OCI-LY1 (cell line): ENCODE results near the gene FAM50B.

ENCODE experiments used
- H2AFZ ChIP-seq: fragments of 200-600 bp; sonication (generic), shearing (Covaris generic); 2 replicates; pipeline ENCODE4 v1.6.0; 2014; ENCODE audit warnings: antibody characterized with exemption, mild to moderate bottlenecking, low read length
- H3F3A ChIP-seq: fragments of 200-600 bp; sonication (generic), shearing (Covaris generic); 2 replicates; pipeline ENCODE4 v1.6.0; 2014; ENCODE audit warnings: mild to moderate bottlenecking, antibody characterized with exemption, low read length, moderate library complexity; ENCODE audit not compliant: insufficient read depth
- H3K27ac ChIP-seq: fragments of 200-600 bp; sonication (generic); 2 replicates; pipeline ENCODE4 v1.5.1; 2014; ENCODE audit warnings: low read length, mixed run types, mild to moderate bottlenecking, low read depth; ENCODE audit not compliant: poor library complexity, severe bottlenecking
- H3K27me3 ChIP-seq: fragments of 200-600 bp; sonication (generic); 2 replicates; pipeline ENCODE4 v1.6.0; 2014; ENCODE audit warnings: antibody characterized with exemption, mild to moderate bottlenecking, low read length, moderate library complexity; ENCODE audit not compliant: insufficient read depth
- H3K36me3 ChIP-seq: fragments of 200-600 bp; sonication (generic); 2 replicates; pipeline ENCODE4 v1.6.1; 2014; ENCODE audit warnings: mild to moderate bottlenecking, antibody characterized with exemption, low read length, moderate library complexity, mixed read lengths; ENCODE audit not compliant: insufficient read depth
- H3K4me1 ChIP-seq: fragments of 200-600 bp; sonication (generic); 2 replicates; pipeline ENCODE4 v1.5.1; 2014; ENCODE audit warnings: mild to moderate bottlenecking, low read length, moderate library complexity; ENCODE audit not compliant: insufficient read depth, severe bottlenecking
- H3K4me2 ChIP-seq: fragments of 200-600 bp; sonication (generic), shearing (Covaris generic); 2 replicates; pipeline ENCODE4 v1.6.1; 2014; ENCODE audit warnings: low read length
- H3K4me3 ChIP-seq: fragments of 200-600 bp; sonication (generic); 2 replicates; pipeline ENCODE4 v1.5.1; 2014; ENCODE audit warnings: low read length, low read depth, mild to moderate bottlenecking, mixed read lengths; ENCODE audit not compliant: poor library complexity, severe bottlenecking
- H3K79me2 ChIP-seq: fragments of 200-600 bp; shearing (Covaris generic); 2 replicates; pipeline ENCODE4 v1.6.1; 2016; ENCODE audit warnings: mixed run types, low read length, mixed read lengths; ENCODE audit not compliant: insufficient read depth
- H3K9ac ChIP-seq: fragments of 200-600 bp; sonication (generic), shearing (Covaris generic); 2 replicates; pipeline ENCODE4 v1.6.1; 2014; ENCODE audit warnings: mild to moderate bottlenecking, low read length, mixed read lengths
- H3K9me2 ChIP-seq: fragments of 200-600 bp; sonication (generic), shearing (Covaris generic); 2 replicates; pipeline ENCODE4 v1.6.1; 2014; ENCODE audit warnings: low read depth, mild to moderate bottlenecking, low read length, mixed read lengths
- H3K9me3 ChIP-seq: fragments of 200-600 bp; shearing (Covaris generic); 2 replicates; pipeline ENCODE4 v1.6.1; 2014; ENCODE audit warnings: low read length, mixed read lengths
- H4K20me1 ChIP-seq: fragments of 200-600 bp; sonication (generic), shearing (Covaris generic); 2 replicates; pipeline ENCODE4 v1.6.0; 2016; ENCODE audit warnings: mild to moderate bottlenecking, low read length; ENCODE audit not compliant: insufficient read depth
- EZH2 ChIP-seq: fragments of 200-600 bp; sonication (generic), shearing (Covaris generic); IDR thresholded peaks from 2 replicates; pipeline ENCODE4 v1.8.0; 2017; ENCODE audit warnings: borderline replicate concordance, mixed run types, mild to moderate bottlenecking, antibody characterized with exemption, low read length, moderate library complexity, mixed read lengths
- TF ChIP-seq, protein P1 (sequence below): fragments of 200-600 bp; sonication (generic), shearing (Covaris generic); IDR thresholded peaks from 2 replicates; pipeline ENCODE4 v1.5.1; 2017; ENCODE audit warnings: mild to moderate bottlenecking, antibody characterized with exemption, low read length, moderate library complexity, mixed read lengths

The FAM50B gene

DNA sequence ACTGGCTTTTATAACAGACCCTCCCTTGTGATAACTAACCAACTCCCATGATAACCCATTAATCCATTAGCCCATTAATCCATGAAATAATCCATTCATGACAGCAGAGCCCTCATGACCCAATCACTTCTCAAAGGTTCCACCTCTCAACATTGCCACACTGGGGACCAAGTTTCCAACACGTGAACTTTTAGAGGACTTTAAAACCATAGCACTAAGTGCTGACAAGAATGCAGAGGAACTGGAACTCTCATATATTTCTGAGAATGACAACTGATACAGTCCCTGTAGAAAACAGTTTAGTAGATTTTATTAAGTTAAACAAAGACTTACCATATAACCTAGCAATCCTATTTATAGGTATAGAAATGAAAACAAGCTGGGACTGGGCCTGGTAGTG, 11.4 kb upstream of the FAM50B start:
- Histone ChIP-seq H3K9me2 (no peaks in the 10 kb centered on the region), H2AFZ (no peak overlapping the region), H3F3A (no peaks in the 10 kb centered on the region), H3K27ac (no peak overlapping the region), H3K79me2 (no peaks in the 10 kb centered on the region), H3K4me2 (no peak overlapping the region), H4K20me1 (no peaks in the 10 kb centered on the region), H3K36me3 (no peaks in the 10 kb centered on the region), H3K9me3 (no peaks in the 10 kb centered on the region), H3K4me3 (no peak overlapping the region), H3K4me1 (no peaks in the 10 kb centered on the region), H3K27me3 (0 out of 2 replicates have a peak, but pooled peaks cover 5% of the 10 kb centered on the region), H3K9ac (no peak overlapping the region)
- no peak for TF ChIP-seq EZH2
- TF ChIP-seq, protein P1, sequence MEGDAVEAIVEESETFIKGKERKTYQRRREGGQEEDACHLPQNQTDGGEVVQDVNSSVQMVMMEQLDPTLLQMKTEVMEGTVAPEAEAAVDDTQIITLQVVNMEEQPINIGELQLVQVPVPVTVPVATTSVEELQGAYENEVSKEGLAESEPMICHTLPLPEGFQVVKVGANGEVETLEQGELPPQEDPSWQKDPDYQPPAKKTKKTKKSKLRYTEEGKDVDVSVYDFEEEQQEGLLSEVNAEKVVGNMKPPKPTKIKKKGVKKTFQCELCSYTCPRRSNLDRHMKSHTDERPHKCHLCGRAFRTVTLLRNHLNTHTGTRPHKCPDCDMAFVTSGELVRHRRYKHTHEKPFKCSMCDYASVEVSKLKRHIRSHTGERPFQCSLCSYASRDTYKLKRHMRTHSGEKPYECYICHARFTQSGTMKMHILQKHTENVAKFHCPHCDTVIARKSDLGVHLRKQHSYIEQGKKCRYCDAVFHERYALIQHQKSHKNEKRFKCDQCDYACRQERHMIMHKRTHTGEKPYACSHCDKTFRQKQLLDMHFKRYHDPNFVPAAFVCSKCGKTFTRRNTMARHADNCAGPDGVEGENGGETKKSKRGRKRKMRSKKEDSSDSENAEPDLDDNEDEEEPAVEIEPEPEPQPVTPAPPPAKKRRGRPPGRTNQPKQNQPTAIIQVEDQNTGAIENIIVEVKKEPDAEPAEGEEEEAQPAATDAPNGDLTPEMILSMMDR = no peak

DNA sequence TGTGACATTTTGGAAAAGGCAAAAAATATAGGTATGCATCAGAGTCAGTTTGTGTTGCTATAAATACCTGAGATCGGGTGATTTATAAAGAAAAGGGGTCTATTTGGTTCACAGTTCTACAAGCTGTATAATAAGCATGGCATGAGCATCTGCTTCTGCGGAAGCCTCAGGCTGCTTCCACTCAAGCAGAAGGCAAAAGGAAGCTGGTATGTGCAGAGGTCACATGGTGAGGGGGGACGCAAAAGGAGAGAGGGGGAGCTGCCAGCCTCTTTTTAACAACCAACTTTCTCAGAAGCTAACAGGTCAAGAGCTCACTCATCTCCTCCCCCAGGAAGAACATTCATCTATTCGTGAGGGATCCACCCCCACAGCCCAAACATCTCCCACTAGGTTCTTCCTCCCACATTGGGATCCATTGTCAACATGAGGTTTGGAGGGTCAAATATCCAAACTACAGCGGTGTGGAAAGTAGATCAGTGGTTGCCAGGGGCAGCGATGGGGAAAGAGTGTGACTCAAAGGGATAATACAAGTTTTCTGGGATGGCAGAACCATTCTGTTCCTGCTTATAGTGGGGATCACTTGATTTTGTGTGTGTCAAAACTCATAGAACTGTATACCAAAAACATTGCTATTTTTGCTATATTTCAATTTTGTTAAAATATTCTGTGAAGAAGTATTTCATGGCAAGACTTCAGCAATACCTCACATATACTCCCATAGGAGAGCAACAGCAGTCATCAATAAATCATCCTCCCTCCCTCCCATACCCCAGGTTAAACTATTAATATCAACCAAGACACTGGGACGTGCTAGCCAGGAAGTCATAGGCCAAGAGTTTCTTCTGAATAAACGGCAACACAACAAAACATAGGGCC, 9.9 kb upstream of the FAM50B start:
- H3K4me2 ChIP-seq = no peak overlapping the region
- no peaks in the 10 kb centered on the region for H3K36me3 ChIP-seq
- no peak overlapping the region for H3K27ac ChIP-seq
- 0 out of 2 replicates have a peak, but pooled peaks cover 5% of the 10 kb centered on the region for H3K27me3 ChIP-seq
- no peaks in the 10 kb centered on the region for H4K20me1 ChIP-seq
- H3F3A ChIP-seq = no peaks in the 10 kb centered on the region
- no peaks in the 10 kb centered on the region for H3K9me2 ChIP-seq
- TF ChIP-seq, protein P1 = no peak
- TF ChIP-seq EZH2 = no peak
- no peak overlapping the region for H3K9ac ChIP-seq
- H3K9me3 ChIP-seq = no peaks in the 10 kb centered on the region
- H3K4me3 ChIP-seq = no peak overlapping the region
- H3K4me1 ChIP-seq = no peaks in the 10 kb centered on the region
- no peaks in the 10 kb centered on the region for H3K79me2 ChIP-seq
- H2AFZ ChIP-seq = no peak overlapping the region

DNA sequence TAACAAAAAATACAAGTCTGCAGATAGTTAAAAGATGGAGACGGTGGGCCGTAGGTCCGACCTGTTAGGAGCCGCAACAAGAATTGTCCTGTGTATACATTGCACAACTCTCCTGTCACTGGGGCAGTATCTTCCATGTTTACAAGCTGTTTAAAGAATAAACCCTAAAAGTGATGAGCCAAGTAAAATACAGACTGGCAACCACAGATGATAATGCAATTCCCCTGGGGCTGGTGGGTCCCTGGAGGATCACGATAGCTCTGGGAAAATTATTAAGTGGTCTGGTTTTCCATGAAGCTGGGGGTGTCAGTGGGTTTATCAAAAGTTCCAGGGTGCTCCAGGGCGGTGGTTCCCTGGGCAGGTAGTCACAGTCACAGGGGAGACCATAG, 8.1 kb upstream of the FAM50B start:
- H3K9ac ChIP-seq = no peak overlapping the region
- H3K36me3 ChIP-seq = no peaks in the 10 kb centered on the region
- no peaks in the 10 kb centered on the region for H3K9me3 ChIP-seq
- 0 out of 2 replicates have a peak, but pooled peaks cover 5% of the 10 kb centered on the region for H3K27me3 ChIP-seq
- no peak overlapping the region for H3K27ac ChIP-seq
- H3K79me2 ChIP-seq = no peaks in the 10 kb centered on the region
- no peak overlapping the region for H2AFZ ChIP-seq
- no peaks in the 10 kb centered on the region for H3K9me2 ChIP-seq
- no peaks in the 10 kb centered on the region for H4K20me1 ChIP-seq
- no peaks in the 10 kb centered on the region for H3F3A ChIP-seq
- no peaks in the 10 kb centered on the region for H3K4me1 ChIP-seq
- H3K4me2 ChIP-seq = no peak overlapping the region
- TF ChIP-seq EZH2 = no peak
- TF ChIP-seq, protein P1 = no peak
- no peak overlapping the region for H3K4me3 ChIP-seq
